HG02885 (cell line): ENCODE measurements around the gene NPC1.
"Not testable (repeated sequence)": the region's sequence is repeated elsewhere in the genome, so short reads cannot be mapped to it uniquely, and the experiment has no call there.

Experiments used
- ATAC-seq: cut with Tn5 transposase; IDR thresholded peaks from one replicate; pipeline ENCODE4 v1.9.1; 2021; ENCODE audit warnings: mild to moderate bottlenecking; ENCODE audit not compliant: unreplicated experiment, poor library complexity

NPC1 gene

DNA sequence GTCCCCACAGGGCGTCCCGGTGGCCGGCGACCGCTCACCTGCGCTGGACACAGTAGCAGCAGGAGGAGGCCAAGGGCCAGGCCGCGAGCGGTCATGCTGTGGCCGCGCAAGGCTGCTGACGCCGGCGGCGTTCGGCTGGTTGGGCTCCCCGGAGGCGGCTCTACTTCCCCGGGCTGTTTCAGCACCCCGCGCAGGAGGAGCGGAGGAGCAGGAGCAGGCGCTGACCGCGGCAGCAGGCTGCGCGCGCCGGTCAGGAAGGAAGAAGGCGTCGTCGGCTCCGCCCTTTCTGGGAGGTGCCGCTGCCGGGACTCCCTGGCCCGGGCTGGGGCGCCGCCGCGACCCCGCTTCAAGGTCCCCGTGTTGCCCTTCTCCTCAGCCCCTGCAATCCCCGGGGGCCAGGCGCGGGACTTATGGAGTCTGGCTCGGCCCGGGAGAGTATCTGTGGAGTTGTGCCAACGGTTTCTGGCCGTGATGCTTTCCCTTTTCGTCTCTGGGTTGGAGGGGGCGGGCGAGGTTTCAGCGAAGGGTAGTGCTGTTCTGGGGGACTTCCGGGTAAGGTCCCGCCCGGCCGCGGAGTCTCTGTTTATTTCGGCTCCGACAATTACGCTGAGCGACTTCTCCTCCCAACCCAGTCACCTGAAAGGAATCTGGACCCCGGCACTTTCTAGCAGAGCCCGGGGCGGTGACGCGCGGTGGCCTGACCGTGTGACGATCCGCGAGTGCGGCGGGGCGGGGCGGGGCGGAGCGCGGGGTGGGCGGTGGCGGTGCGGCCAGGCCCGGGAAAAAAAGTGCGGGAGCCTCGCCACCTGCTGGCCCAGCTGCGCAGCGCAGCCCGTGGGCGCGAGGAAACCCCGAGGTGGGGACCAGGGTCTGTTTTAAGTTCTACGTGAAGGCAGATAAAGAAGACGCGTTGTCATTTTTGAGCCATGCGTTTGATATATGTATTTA is at the start of gene NPC1:
NPC1 (minus strand) TSS at position 258 of the 948 bp plus-strand sequence; CDS start at position 95, 163 bp downstream.
- ATAC-seq, result peak; percentile 92

GRCh38 chr18:23636071-23636399 is 49.7 kb upstream of the NPC1 start:
- ATAC-seq, result no peak

GRCh38 chr18:23635283-23636070 is 49.2 kb upstream of the NPC1 start:
- ATAC-seq, result no peak

- ATAC-seq, result no peak
Observed at GRCh38 chr18:23634692-23635091, 48.4 kb upstream of the NPC1 start.

DNA sequence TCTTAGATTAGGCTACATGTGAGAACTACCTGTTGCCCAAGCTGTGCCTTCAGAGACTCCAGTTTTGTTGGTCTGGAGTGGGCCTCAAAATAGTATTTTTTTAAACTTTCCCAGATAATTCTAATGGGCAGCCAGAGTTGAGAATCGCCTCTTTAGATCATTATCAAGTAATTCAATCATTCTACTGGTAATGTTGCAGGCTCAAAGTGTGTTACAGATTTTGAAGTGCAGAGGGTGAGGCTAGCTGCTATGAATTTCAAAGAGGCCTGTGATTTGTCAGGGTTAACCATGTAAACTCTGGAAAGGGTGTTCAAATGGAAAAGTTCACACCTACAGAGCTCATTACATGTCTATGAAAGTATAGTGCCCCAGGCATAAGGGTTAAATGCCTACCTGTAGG is 46.3 kb upstream of the NPC1 start:
- no peak for ATAC-seq

- ATAC-seq, result no peak
Observed at GRCh38 chr18:23631746-23632145, 45.4 kb upstream of the NPC1 start.

DNA sequence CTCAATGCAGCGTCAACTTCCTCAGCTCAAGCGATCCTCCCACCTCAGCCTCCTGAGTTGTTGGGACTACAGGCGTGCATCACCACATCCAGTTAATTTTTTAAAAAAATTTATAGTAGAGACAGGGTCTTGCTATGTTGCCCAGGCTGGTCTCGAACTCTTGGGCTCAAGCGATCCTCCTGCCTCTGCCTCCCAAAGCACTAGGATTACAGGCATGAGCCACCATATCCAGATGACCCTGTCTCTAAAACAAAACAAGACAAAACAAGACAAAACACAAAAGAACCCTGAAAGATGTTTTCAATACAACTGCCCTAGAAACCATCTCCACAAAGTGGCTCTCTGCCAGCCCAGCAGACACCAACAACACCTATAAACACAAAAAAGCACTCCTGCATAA is 45.0 kb upstream of the NPC1 start:
- no peak for ATAC-seq

- ATAC-seq, result no peak
Observed at GRCh38 chr18:23629444-23629946, 43.2 kb upstream of the NPC1 start.

GRCh38 chr18:23627970-23628369 is 41.7 kb upstream of the NPC1 start:
- ATAC-seq, result no peak

GRCh38 chr18:23627321-23627720 is 41.0 kb upstream of the NPC1 start:
- ATAC-seq, result no peak

DNA sequence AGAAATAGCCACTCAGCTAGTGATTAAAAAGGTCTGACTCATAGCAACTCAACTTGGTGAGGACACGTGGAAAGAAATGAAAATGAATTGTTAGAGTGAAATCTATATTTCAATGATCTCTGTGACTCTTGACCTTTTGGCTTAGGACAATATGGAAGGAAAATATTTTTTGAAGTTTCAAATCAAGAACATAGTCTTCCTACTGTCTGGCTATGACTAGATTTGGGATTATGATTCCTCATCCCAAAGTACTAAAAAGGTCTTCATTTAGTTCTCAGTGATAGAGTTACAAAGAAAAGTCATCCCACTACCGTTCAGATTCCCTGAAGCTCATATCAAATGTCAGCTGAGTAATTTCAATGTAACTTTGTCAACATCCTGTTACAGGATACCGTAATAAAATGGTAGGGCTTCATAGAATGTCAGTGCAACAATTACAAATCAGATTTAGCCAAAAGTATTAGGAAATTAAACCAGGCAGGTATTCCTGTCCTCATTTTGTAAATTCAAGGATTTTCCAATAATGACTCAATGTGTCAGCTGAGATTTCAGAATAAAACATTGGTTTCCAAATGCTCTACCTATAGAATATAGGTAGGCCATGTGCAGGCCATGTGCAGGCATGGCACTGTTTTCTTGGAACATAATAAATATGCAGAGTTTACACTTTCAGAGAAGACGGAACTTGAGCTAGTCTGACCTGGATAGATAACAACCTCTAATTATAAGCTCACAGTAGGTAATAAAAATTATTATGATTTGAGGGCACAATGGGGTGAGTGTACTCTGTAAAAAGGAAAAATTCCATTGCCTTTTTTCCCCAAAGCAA is 40.4 kb upstream of the NPC1 start:
- no peak for ATAC-seq

- ATAC-seq, result no peak
Observed at GRCh38 chr18:23623040-23623439, 36.7 kb upstream of the NPC1 start.

DNA sequence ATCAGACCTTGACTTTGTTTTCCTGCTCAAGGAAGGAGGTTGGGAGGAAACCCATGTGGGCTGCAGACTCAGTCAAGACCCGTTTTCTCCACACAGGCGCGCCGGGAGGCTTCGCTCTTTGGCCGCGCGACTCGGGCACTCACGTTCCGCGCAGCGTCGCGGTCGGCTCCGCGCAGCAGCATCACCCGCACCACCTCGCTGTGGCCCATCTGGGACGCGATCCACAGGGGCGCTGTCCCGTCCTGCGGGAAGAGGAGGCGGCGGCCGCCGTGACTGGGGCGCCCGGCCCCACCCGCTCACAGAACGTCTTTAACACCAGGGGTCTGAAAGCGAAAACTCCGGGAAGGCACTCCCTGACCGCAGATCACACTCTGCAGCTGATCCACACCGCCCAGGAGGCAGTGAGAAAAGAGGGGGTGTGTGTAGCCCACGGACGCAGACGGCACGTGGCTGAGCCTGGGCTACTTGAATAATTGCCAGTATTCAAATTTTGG is 33.1 kb upstream of the NPC1 start:
- ATAC-seq, result peak; percentile 42

- peak; percentile 41 for ATAC-seq
Observed at GRCh38 chr18:23618862-23619387, 32.6 kb upstream of the NPC1 start.

DNA sequence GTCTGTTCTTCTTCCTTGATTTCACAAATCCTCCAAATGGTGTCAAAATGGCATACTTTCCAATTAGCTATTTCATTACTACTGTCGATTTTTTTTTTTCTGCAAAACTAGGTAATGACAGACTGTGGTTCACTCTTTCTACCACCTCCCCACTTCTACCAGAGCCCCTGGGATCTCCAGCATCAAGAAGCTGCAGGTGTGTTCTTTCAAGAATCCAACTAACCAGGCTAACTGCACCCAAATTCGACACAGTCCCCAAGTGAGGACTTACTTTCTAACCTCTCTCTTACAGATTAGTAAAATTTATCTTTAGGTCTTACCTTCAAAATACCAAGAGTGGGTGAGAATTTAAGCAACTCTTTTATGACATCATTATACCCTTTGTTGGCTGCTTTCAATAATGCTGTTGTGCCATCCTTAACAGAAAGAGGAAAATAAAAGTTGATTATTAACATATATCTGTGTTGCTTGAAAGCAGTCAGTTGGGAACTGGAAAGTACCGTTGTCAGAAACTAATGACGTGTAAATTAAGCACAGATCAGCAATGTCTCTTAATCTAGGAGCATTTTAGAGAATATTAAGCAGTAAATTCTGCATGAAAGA is 31.2 kb upstream of the NPC1 start:
- no peak for ATAC-seq

GRCh38 chr18:23616258-23616657 is 30.0 kb upstream of the NPC1 start:
- ATAC-seq, result no peak

DNA sequence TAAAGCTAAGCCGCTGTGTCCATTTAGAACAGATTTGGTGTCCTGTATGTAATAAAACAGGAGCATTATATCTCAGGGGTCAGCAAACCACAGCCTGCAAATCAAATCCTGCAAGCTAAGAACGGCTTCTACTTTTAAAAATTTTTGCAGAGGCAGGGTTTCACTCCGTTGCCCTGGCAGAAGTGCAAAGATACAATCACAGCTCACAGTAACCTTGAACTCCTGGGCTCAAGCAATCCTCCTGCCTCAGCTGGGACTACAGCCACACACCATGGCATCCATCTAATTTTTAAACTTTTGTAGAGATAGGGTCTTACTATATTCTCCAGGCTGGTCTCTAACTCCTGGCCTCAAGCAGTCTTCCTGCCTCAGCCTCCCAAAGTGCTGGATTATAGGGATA is 28.6 kb upstream of the NPC1 start:
- ATAC-seq, result no peak

DNA sequence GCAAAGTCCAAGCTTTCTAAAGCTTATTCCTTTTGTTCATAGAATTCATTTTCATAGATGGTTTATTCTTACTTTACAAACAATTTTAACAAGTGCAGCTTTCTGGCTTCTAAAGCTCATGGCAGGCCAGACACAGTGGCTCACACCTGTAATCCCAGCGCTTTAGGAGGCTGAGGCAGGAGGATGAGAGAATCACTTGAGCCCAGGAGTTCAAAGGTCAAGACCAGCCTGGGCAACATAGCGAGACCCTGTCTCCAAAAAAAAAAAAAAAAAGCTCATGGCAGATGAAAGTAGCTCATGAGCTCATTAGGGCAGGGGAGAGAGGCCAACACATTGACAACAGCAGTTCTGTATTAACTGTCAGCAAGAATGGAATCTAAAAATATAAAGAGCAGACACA is 28.1 kb upstream of the NPC1 start:
- no peak for ATAC-seq

- not testable (repeated sequence) for ATAC-seq
Observed at GRCh38 chr18:23613091-23613475, 26.8 kb upstream of the NPC1 start.
